ENCODE results near the gene PAM.

The PAM gene

GRCh38 chr5:103016167-103016566, 261.1 kb downstream of the PAM start:
- Histone ChIP-seq H3K9me3 (ENCODE audit: low read length) (no peaks in the 10 kb centered on the region), H3K9ac (ENCODE audit: low read length) (no peak overlapping the region), H3K36me3 (ENCODE audit: insufficient read depth, low read length) (peaks cover 23% of the 10 kb centered on the region), H3K4me1 (ENCODE audit: insufficient read depth, low read length) (no peaks in the 10 kb centered on the region), H3K27me3 (ENCODE audit: control insufficient read depth in 1 of 2, insufficient read depth in 2 of 2, low read length in 2 of 2) (no peaks in the 10 kb centered on the region), H3K27ac (ENCODE audit: low read depth, low read length) (no peak overlapping the region), H3K4me3 (ENCODE audit: low read depth in 1 of 2, low read length in 2 of 2) (no peak overlapping the region)

GRCh38 chr5:103019804-103020203, 264.7 kb downstream of the PAM start:
- Histone ChIP-seq H3K9me3 (ENCODE audit: low read length) (no peaks in the 10 kb centered on the region), H3K36me3 (ENCODE audit: insufficient read depth, low read length) (peaks cover 31% of the 10 kb centered on the region), H3K4me1 (ENCODE audit: insufficient read depth, low read length) (no peaks in the 10 kb centered on the region), H3K27ac (ENCODE audit: low read depth, low read length) (no peak overlapping the region), H3K27me3 (ENCODE audit: control insufficient read depth in 1 of 2, insufficient read depth in 2 of 2, low read length in 2 of 2) (no peaks in the 10 kb centered on the region), H3K4me3 (ENCODE audit: low read depth in 1 of 2, low read length in 2 of 2) (no peak overlapping the region), H3K9ac (ENCODE audit: low read length) (no peak overlapping the region)

GRCh38 chr5:103021314-103021713, 266.2 kb downstream of the PAM start:
- Histone ChIP-seq H3K4me3 (ENCODE audit: low read depth in 1 of 2, low read length in 2 of 2) (no peak overlapping the region), H3K27me3 (ENCODE audit: control insufficient read depth in 1 of 2, insufficient read depth in 2 of 2, low read length in 2 of 2) (no peaks in the 10 kb centered on the region), H3K9me3 (ENCODE audit: low read length) (no peaks in the 10 kb centered on the region), H3K4me1 (ENCODE audit: insufficient read depth, low read length) (no peaks in the 10 kb centered on the region), H3K27ac (ENCODE audit: low read depth, low read length) (no peak overlapping the region), H3K36me3 (ENCODE audit: insufficient read depth, low read length) (peaks cover 27% of the 10 kb centered on the region), H3K9ac (ENCODE audit: low read length) (no peak overlapping the region)

GRCh38 chr5:103027267-103027666, 272.2 kb downstream of the PAM start:
- H3K27ac ChIP-seq (ENCODE audit: low read depth, low read length): no peak overlapping the region

GRCh38 chr5:103031607-103032006, 276.5 kb downstream of the PAM start:
- Histone ChIP-seq H3K4me3 (ENCODE audit: low read depth in 1 of 2, low read length in 2 of 2) (no peak overlapping the region), H3K27me3 (ENCODE audit: control insufficient read depth in 1 of 2, insufficient read depth in 2 of 2, low read length in 2 of 2) (no peaks in the 10 kb centered on the region), H3K4me1 (ENCODE audit: insufficient read depth, low read length) (no peaks in the 10 kb centered on the region), H3K9me3 (ENCODE audit: low read length) (no peaks in the 10 kb centered on the region), H3K36me3 (ENCODE audit: insufficient read depth, low read length) (peaks cover 8% of the 10 kb centered on the region), H3K9ac (ENCODE audit: low read length) (no peak overlapping the region), H3K27ac (ENCODE audit: low read depth, low read length) (no peak overlapping the region)

More at GRCh38 chr5:103027267-103027666, 272.2 kb downstream of the PAM start:
- H3K36me3 ChIP-seq (ENCODE audit: insufficient read depth, low read length): peaks cover 10% of the 10 kb centered on the region
- H3K9ac ChIP-seq (ENCODE audit: low read length): no peak overlapping the region
- no peaks in the 10 kb centered on the region for H3K9me3 ChIP-seq (ENCODE audit: low read length)
- no peaks in the 10 kb centered on the region for H3K27me3 ChIP-seq (ENCODE audit: control insufficient read depth in 1 of 2, insufficient read depth in 2 of 2, low read length in 2 of 2)
- H3K4me3 ChIP-seq (ENCODE audit: low read depth in 1 of 2, low read length in 2 of 2): no peak overlapping the region
- H3K4me1 ChIP-seq (ENCODE audit: insufficient read depth, low read length): no peaks in the 10 kb centered on the region

- Histone ChIP-seq H3K9me3 (ENCODE audit: low read length) (no peaks in the 10 kb centered on the region), H3K27me3 (ENCODE audit: control insufficient read depth in 1 of 2, insufficient read depth in 2 of 2, low read length in 2 of 2) (no peaks in the 10 kb centered on the region), H3K27ac (ENCODE audit: low read depth, low read length) (no peak overlapping the region)
Measured at GRCh38 chr5:103033696-103034095, 278.6 kb downstream of the PAM start.

GRCh38 chr5:103034662-103035392, 279.7 kb downstream of the PAM start:
- Histone ChIP-seq H3K36me3 (ENCODE audit: insufficient read depth, low read length) (no peaks in the 10 kb centered on the region), H3K9me3 (ENCODE audit: low read length) (no peaks in the 10 kb centered on the region), H3K27me3 (ENCODE audit: control insufficient read depth in 1 of 2, insufficient read depth in 2 of 2, low read length in 2 of 2) (no peaks in the 10 kb centered on the region), H3K9ac (ENCODE audit: low read length) (no peak overlapping the region), H3K27ac (ENCODE audit: low read depth, low read length) (no peak overlapping the region), H3K4me3 (ENCODE audit: low read depth in 1 of 2, low read length in 2 of 2) (no peak overlapping the region), H3K4me1 (ENCODE audit: insufficient read depth, low read length) (no peaks in the 10 kb centered on the region)

More at GRCh38 chr5:103033696-103034095, 278.6 kb downstream of the PAM start:
- no peaks in the 10 kb centered on the region for H3K4me1 ChIP-seq (ENCODE audit: insufficient read depth, low read length)
- H3K36me3 ChIP-seq (ENCODE audit: insufficient read depth, low read length): no peaks in the 10 kb centered on the region
- H3K9ac ChIP-seq (ENCODE audit: low read length): no peak overlapping the region
- H3K4me3 ChIP-seq (ENCODE audit: low read depth in 1 of 2, low read length in 2 of 2): no peak overlapping the region

- Histone ChIP-seq H3K9me3 (ENCODE audit: low read length) (no peaks in the 10 kb centered on the region), H3K36me3 (ENCODE audit: insufficient read depth, low read length) (no peaks in the 10 kb centered on the region), H3K4me3 (ENCODE audit: low read depth in 1 of 2, low read length in 2 of 2) (no peak overlapping the region), H3K4me1 (ENCODE audit: insufficient read depth, low read length) (no peaks in the 10 kb centered on the region), H3K27ac (ENCODE audit: low read depth, low read length) (no peak overlapping the region), H3K27me3 (ENCODE audit: control insufficient read depth in 1 of 2, insufficient read depth in 2 of 2, low read length in 2 of 2) (no peaks in the 10 kb centered on the region), H3K9ac (ENCODE audit: low read length) (no peak overlapping the region)
Measured at GRCh38 chr5:103035701-103036100, 280.6 kb downstream of the PAM start.

GRCh38 chr5:103036601-103037000, 281.5 kb downstream of the PAM start:
- no peak overlapping the region for H3K27ac ChIP-seq (ENCODE audit: low read depth, low read length)
- no peaks in the 10 kb centered on the region for H3K27me3 ChIP-seq (ENCODE audit: control insufficient read depth in 1 of 2, insufficient read depth in 2 of 2, low read length in 2 of 2)
- no peaks in the 10 kb centered on the region for H3K36me3 ChIP-seq (ENCODE audit: insufficient read depth, low read length)
- H3K9ac ChIP-seq (ENCODE audit: low read length): no peak overlapping the region
- H3K9me3 ChIP-seq (ENCODE audit: low read length): no peaks in the 10 kb centered on the region
- no peaks in the 10 kb centered on the region for H3K4me1 ChIP-seq (ENCODE audit: insufficient read depth, low read length)
- no peak overlapping the region for H3K4me3 ChIP-seq (ENCODE audit: low read depth in 1 of 2, low read length in 2 of 2)

- Histone ChIP-seq H3K27me3 (ENCODE audit: control insufficient read depth in 1 of 2, insufficient read depth in 2 of 2, low read length in 2 of 2) (no peaks in the 10 kb centered on the region), H3K27ac (ENCODE audit: low read depth, low read length) (no peak overlapping the region), H3K4me3 (ENCODE audit: low read depth in 1 of 2, low read length in 2 of 2) (no peak overlapping the region), H3K36me3 (ENCODE audit: insufficient read depth, low read length) (no peaks in the 10 kb centered on the region), H3K4me1 (ENCODE audit: insufficient read depth, low read length) (no peaks in the 10 kb centered on the region), H3K9me3 (ENCODE audit: low read length) (no peaks in the 10 kb centered on the region), H3K9ac (ENCODE audit: low read length) (no peak overlapping the region)
Measured at GRCh38 chr5:103037673-103038455, 282.8 kb downstream of the PAM start.

- Histone ChIP-seq H3K36me3 (ENCODE audit: insufficient read depth, low read length) (no peaks in the 10 kb centered on the region), H3K4me1 (ENCODE audit: insufficient read depth, low read length) (no peaks in the 10 kb centered on the region), H3K27ac (ENCODE audit: low read depth, low read length) (no peak overlapping the region), H3K9ac (ENCODE audit: low read length) (no peak overlapping the region), H3K27me3 (ENCODE audit: control insufficient read depth in 1 of 2, insufficient read depth in 2 of 2, low read length in 2 of 2) (no peaks in the 10 kb centered on the region), H3K9me3 (ENCODE audit: low read length) (no peaks in the 10 kb centered on the region), H3K4me3 (ENCODE audit: low read depth in 1 of 2, low read length in 2 of 2) (no peak overlapping the region)
Measured at GRCh38 chr5:103041071-103041676, 286.1 kb downstream of the PAM start.
